ENCODE data around the gene WDR6.

WDR6 gene

GRCh38 chr3:49013738-49014660 is 6.8 kb downstream of the WDR6 start:
- DNase-seq (ENCODE audit: low read depth in 4 of 4, low spot score in 1 of 4), result no peak

GRCh38 chr3:49015072-49015471 is 7.9 kb downstream of the WDR6 start:
- DNase-seq (ENCODE audit: low read depth in 4 of 4, low spot score in 1 of 4), result no peak

GRCh38 chr3:49015765-49016164 is 8.6 kb downstream of the WDR6 start:
- DNase-seq (ENCODE audit: low read depth in 4 of 4, low spot score in 1 of 4), result no peak

- DNase-seq (ENCODE audit: low read depth in 4 of 4, low spot score in 1 of 4), result no peak
Observed at GRCh38 chr3:49016414-49017228, 9.4 kb downstream of the WDR6 start.

GRCh38 chr3:49017229-49017970 is 10.2 kb downstream of the WDR6 start:
- DNase-seq (ENCODE audit: low read depth in 4 of 4, low spot score in 1 of 4), result no peak

GRCh38 chr3:49017971-49018706 is 10.9 kb downstream of the WDR6 start, which contains the start of gene DALRD3:
DALRD3 (minus strand) TSS chr3:49018580; CDS start chr3:49018564, 16 bp downstream.
- peak in 1 of 4 experiments; percentile 50 for DNase-seq (ENCODE audit: low read depth in 4 of 4, low spot score in 1 of 4)

GRCh38 chr3:49018707-49019006 is 11.5 kb downstream of the WDR6 start:
- no peak for DNase-seq (ENCODE audit: low read depth in 4 of 4, low spot score in 1 of 4)

GRCh38 chr3:49019941-49020329 is 12.7 kb downstream of the WDR6 start:
- no peak for DNase-seq (ENCODE audit: low read depth in 4 of 4, low spot score in 1 of 4)

- DNase-seq (ENCODE audit: low read depth in 4 of 4, low spot score in 1 of 4), result no peak
Observed at GRCh38 chr3:49020330-49021212, 13.4 kb downstream of the WDR6 start.

- peak; percentile 97 to 100 (median 98) for DNase-seq (ENCODE audit: low read depth in 4 of 4, low spot score in 1 of 4)
Observed at GRCh38 chr3:49021213-49021812, 14.1 kb downstream of the WDR6 start.

GRCh38 chr3:49021813-49022687 is 14.9 kb downstream of the WDR6 start, which contains the start of gene NDUFAF3:
NDUFAF3 (plus strand) TSS chr3:49022121; CDS start chr3:49022145, 24 bp downstream.
- peak; percentile 84 to 88 (median 86) for DNase-seq (ENCODE audit: low read depth in 4 of 4, low spot score in 1 of 4)

GRCh38 chr3:49022688-49023171 is 15.5 kb downstream of the WDR6 start:
- DNase-seq (ENCODE audit: low read depth in 4 of 4, low spot score in 1 of 4), result no peak

GRCh38 chr3:49023775-49024174 is 16.6 kb downstream of the WDR6 start:
- no peak for DNase-seq (ENCODE audit: low read depth in 4 of 4, low spot score in 1 of 4)

GRCh38 chr3:49024449-49024848 is 17.3 kb downstream of the WDR6 start:
- no peak for DNase-seq (ENCODE audit: low read depth in 4 of 4, low spot score in 1 of 4)

GRCh38 chr3:49025005-49025792 is 18.0 kb downstream of the WDR6 start:
- DNase-seq (ENCODE audit: low read depth in 4 of 4, low spot score in 1 of 4), result no peak

GRCh38 chr3:49025793-49026520 is 18.8 kb downstream of the WDR6 start:
- no peak for DNase-seq (ENCODE audit: low read depth in 4 of 4, low spot score in 1 of 4)

- no peak for DNase-seq (ENCODE audit: low read depth in 4 of 4, low spot score in 1 of 4)
Observed at GRCh38 chr3:49026536-49026935, 19.3 kb downstream of the WDR6 start.
